GM19043 (cell line): ENCODE results near the gene SPATA33.
"Not testable (repeated sequence)": the region's sequence is repeated elsewhere in the genome, so short reads cannot be mapped to it uniquely, and the experiment has no call there.

Experiments used
- ATAC-seq: cut with Tn5 transposase; IDR thresholded peaks from one replicate; pipeline ENCODE4 v1.9.1; 2021; ENCODE audit warnings: low read depth; ENCODE audit not compliant: unreplicated experiment

SPATA33 gene

DNA sequence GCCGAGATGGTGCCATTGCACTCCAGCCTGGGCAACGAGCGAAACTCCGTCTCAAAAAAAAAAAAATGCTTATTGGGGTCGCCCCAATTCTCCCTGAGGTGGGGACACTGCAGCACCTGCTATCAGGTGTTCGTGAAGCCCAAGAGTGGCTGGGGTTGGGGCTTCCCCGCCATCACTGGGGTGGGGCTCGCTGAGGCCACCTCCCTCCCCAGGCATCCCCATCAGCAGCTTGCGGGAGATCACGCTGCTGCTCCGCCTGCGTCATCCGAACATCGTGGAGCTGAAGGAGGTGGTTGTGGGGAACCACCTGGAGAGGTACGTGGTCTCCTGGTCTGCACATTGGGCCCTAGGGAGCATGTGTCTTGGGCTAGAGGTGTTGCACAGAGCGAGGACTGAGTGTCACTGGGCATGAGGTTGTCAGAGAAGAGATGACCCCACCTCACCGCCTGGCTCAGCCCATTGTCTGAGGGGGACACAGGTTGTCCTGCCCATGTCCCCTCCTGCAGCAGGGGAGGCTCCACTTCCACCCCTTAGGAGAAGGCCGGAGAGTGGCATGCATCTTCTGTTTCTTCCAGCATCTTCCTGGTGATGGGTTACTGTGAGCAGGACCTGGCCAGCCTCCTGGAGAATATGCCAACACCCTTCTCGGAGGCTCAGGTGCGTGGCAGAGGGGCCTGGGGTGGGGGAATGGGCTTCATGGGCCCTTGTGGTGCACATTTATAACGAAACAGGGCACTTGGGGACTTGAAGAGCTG lies 33.8 kb downstream of the SPATA33 start:
- ATAC-seq = no peak

GRCh38 chr16:89691986-89692569 lies 34.4 kb downstream of the SPATA33 start:
- ATAC-seq = no peak

GRCh38 chr16:89693289-89693731 lies 35.7 kb downstream of the SPATA33 start:
- ATAC-seq = no peak

DNA sequence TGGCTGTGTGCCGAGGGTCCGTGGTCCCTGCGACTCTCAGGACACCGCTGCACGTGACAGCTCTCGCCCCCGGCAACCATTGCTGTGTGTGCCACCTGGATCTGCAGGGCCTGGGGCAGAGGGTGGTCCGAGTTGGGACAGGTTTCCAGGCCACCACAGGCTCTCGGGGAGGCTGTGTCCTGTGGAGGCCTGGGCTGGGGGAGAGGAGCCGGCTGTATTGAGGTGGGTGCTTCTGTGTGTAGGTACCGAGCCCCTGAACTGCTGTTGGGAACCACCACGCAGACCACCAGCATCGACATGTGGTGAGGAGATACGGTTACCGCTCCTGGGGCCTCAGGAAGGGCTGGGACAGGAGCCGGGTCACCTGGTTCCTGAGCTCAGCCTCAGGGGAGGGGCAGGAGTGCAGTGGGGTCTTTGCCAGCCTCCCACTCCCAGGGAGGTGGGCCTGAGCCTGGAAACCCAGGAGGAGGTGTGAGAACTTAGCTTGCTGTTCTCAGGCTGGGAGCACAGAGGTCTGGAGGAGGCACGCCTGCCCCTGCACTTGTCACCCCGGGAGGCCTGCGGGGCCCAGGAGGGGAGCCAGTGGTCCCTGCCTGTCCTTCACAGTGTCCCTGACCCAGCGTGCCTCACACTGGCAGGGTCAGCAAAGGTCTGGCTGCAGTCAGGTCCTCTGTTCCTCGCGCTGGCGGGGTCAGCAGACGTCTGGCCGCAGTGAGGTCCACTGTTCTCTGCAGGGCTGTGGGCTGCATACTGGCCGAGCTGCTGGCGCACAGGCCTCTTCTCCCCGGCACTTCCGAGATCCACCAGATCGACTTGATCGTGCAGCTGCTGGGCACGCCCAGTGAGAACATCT lies 36.5 kb downstream of the SPATA33 start:
- no peak for ATAC-seq

GRCh38 chr16:89694784-89695085 lies 37.1 kb downstream of the SPATA33 start:
- ATAC-seq = not testable (repeated sequence)

GRCh38 chr16:89695086-89695874 lies 37.6 kb downstream of the SPATA33 start:
- ATAC-seq = no peak

- no peak for ATAC-seq
Observed at GRCh38 chr16:89695875-89696669, 38.4 kb downstream of the SPATA33 start.

DNA sequence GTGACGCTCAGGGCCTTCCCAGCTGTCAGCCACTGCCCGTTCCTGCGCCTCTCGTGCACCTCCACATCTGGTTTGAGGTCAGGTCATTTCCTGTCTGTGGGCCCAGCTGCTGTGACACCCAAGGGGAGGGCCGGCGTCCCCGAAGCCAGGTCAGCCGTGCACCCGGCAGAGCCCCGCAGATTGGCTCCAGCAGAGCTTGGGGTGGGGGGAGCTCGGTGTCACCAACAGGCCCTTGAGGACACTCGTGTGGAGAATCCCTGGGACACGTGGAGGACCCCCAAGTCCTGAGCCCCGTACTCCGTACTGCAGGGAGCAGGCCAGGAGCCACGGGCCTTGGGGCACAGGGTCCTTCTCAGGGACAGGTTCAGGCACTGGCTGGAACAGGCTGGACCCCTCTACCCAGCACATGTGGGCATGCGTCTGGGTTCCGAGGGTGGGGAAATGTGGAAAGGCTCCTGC lies 39.1 kb downstream of the SPATA33 start:
- ATAC-seq = no peak

DNA sequence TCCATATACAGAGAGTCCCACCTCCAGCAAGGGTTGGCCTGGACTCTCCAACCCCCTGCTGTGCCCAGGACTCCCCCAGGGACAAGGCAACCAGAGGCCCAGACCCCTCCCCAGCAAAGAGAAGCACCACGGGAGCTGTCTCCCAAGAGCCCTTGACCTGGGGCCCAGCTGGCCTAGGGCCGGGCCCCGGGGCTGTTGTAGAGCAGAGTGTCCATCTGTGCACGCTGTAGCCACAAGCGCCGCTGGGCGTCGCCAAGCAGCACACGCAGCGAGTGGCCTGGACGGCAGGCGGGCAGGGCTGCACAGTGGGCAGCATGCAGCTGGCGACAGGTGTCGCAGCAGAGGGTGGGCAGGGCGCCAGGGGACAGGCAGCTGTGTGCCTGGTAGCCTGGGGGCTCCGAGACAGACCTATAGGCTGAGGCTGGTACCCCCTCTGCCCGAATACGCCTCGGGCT lies 39.6 kb downstream of the SPATA33 start:
- no peak for ATAC-seq

DNA sequence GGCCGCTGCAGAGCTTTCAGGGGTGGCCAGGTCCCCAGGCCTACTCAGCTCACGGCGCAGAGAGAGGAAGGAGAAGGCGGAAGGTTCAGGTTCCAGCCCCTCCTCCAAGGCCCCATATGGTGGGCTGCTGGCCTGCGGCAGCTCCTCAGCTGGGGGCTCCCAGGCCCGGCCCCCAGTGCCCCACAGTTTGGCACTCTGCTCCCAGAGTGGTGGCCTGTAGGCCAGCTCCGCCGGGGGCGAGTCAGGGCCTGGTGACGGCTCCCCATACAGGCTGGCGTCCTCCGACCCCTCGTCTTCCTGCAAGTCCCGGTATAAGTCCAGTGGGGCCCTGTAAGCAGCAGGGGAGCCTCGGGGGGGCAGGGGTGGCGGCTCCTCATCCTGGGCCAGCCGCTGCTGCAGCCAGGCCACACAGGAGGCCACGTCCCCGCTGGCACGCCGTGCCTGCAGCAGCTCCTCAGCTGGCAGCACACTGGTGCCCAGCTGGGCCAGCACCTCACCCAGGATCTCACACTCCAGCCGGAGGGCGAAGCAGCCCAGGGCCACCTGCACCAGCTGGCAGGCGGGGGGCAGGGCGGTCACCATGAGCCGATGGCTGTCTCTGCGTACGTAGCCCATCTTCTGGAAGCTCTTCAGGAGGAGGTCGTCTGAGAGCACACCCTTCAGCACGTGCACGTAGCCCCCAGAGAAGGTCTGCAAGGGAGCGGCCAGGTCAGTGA lies 40.1 kb downstream of the SPATA33 start:
- ATAC-seq = no peak

DNA sequence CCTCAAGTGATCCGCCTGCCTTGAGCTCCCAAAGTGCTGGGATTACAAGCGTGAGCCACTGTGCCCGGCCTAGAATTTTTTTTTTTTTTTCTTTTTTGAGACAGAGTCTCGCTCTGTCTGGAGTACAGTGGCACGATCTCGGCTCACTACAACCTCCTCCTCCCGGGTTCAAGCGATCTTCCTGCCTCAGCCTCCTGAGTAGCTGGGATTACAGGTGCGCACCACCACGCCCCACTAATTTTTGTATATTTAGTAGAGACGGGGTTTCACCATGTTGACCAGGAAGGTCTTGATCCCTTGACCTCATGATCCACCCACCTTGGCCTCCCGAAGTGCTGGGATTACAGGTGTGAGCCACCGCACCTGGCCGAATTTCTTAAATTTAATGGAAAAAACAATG lies 41.1 kb downstream of the SPATA33 start:
- ATAC-seq = not testable (repeated sequence)

- ATAC-seq = not testable (repeated sequence)
Observed at GRCh38 chr16:89699629-89700099, 42.0 kb downstream of the SPATA33 start.

- peak; percentile 41 for ATAC-seq
Observed at GRCh38 chr16:89700100-89700648, 42.5 kb downstream of the SPATA33 start.

DNA sequence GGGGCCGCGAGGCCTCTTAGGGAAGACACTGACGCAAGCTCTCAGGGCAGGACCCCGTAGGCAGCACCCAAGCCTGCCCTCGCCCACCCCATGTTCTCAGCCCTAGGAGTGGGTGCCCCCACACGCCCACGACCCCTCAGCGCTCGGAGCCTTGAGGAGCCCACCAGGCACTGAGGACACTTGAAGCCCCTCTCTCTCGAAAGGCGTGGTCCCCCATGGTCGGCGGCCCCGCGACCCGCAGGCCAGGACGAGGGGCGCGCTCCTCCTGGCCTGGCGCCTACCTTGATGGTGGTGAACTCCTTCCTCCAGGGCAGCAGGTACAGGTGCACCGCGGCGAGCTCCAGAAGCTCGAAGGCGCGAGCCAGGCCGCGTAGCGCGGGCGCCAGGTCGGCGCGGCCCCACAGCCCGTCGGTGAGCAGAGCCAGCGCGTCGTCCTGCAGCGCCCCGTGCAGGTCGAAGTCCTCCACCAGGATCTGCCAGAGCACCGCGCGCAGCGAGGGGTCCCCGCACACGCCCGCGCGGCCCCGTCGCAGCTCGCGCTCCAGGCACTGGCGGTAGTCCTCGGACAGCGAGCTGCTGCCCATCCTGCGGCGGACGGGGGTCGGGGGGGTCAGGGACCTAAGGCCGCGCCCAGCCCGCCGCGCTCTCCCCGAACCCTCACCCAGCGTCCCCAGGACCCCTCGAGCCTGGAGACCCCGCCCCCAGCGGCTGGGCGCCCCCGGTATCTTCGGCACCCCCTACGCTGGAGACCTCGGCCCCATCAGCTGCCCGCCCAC lies 43.2 kb downstream of the SPATA33 start:
- no peak for ATAC-seq

DNA sequence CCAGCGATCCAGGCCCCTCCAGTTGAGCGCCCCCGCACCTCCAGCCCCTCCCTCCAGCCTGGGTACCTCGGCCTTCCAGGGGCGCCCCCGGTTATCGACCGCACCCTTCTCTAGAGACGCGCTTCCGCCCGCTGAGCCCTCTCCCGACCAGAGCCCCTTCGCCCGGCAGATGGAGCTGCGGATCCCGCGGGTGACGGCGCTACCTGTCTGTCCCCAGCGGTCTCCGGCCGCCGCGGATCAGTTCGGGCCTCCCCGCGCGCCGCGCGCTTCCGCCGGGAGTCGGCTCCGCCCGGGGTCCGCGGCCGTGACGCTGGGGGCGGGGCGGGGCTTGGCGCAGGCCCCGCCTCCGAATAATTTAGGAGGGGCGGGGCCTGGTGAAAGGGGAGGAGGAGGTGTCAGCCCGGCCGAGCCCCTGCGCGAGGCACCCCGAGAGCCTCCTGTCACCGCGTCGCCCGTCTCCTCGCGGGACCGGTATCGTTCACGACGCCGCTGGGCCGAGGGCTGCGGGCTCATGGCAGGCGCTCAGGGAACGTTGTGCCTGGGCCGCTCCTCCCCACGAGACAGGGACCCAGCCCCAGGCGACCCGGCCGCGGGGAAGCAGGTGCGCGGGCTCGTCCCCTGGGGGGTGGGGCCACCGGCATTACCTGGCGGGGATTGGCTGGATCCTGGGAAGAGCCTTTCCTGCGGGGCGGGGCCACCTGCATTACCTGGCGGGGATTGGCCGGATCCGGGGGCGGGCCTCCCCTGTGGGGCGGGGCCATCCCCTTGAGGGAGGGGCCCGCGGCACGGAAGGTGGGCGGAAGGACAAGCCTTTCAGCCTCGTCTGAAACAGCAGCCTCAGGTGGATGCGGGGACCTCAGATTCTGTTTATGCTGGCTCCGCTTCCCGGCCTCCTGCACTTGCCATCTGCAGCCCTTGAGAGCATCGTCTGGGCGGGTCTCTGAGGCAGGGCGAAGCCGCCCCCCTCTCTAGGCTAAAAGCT lies 44.1 kb downstream of the SPATA33 start, which contains the start of gene SPATA2L:
Gene SPATA2L, minus strand, starts transcription at position 281 of the 982 bp plus-strand sequence. CDS start 473 bp downstream, outside the sequence.
- ATAC-seq = peak; percentile 70

- no peak for ATAC-seq
Observed at GRCh38 chr16:89704281-89704680, 46.6 kb downstream of the SPATA33 start.

GRCh38 chr16:89705006-89705405 lies 47.4 kb downstream of the SPATA33 start:
- no peak for ATAC-seq
